ENCODE results near the gene TSPAN18.

Gene TSPAN18

DNA sequence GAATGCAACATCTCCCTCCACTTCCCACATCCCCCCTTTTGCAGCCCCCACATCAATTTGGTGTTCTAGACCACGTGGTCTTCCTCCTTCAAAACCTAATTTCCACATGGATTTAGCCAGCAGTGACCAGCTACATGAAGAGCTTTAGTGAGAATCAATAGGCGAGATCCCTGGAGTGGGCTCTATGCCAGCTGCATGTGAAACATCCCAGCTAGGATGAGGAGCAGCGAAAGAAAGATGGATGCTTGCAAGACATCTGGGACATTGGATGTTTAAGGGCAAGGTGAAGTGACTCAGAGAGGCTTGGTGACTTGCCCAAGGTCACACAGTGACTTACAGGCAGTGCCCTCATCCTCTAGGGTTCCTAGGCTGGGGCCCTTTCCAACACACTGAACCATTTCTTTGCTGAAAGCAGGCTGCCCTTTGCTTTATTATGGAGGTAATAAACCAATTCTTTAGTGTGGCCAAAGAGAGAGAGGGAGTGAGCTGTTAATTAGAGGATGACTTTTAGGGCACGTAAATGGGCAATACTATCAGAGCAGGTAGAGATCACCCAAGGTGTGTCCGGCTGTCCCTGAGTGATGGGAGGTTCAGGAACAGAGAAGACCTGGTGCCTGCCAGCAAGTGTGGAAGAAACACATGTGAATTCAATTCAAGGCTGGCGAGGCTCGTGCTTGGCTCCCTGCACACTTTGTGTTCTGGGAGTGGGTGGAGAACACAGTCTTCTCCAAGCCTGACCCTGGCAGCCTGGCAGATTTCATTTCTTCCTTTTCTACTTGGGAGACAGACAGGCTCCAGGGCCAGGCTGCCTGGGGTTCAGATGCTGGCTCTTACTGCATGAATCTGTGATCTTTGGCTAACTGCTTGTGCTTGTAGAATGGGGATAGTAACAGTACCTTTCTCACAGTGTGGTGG, 24.0 kb downstream of the TSPAN18 start:
- no peak for DNase-seq (ENCODE audit: low read depth)
- no peak overlapping the region for H3K4me3 ChIP-seq (ENCODE audit: low read length)
- TF ChIP-seq, protein P1, sequence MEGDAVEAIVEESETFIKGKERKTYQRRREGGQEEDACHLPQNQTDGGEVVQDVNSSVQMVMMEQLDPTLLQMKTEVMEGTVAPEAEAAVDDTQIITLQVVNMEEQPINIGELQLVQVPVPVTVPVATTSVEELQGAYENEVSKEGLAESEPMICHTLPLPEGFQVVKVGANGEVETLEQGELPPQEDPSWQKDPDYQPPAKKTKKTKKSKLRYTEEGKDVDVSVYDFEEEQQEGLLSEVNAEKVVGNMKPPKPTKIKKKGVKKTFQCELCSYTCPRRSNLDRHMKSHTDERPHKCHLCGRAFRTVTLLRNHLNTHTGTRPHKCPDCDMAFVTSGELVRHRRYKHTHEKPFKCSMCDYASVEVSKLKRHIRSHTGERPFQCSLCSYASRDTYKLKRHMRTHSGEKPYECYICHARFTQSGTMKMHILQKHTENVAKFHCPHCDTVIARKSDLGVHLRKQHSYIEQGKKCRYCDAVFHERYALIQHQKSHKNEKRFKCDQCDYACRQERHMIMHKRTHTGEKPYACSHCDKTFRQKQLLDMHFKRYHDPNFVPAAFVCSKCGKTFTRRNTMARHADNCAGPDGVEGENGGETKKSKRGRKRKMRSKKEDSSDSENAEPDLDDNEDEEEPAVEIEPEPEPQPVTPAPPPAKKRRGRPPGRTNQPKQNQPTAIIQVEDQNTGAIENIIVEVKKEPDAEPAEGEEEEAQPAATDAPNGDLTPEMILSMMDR (conservative IDR thresholded peaks at IDR 0.05; ENCODE audit: low read length): no peak

DNA sequence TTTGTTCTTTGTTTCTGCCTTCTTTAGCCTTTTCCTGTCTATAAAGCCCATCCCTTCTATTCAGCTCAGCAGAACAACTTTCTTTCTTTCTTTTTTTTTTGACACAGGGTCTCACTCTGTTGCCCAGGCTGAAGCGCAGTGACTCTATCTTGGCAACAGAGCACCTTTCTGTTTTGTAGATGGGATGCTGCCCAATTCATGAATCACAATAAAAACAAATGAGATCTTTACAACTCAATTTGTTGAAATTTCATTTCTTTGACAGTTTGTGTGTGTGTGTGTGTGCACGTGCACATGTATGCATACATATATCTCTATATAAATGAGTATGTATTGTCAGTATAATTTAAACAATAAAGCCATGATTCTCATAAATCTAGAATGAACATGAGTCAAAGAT, 25.5 kb downstream of the TSPAN18 start:
- no peak overlapping the region for H3K4me3 ChIP-seq (ENCODE audit: low read length)
- TF ChIP-seq, protein P1 (conservative IDR thresholded peaks at IDR 0.05; ENCODE audit: low read length): no peak
- DNase-seq (ENCODE audit: low read depth): no peak

DNA sequence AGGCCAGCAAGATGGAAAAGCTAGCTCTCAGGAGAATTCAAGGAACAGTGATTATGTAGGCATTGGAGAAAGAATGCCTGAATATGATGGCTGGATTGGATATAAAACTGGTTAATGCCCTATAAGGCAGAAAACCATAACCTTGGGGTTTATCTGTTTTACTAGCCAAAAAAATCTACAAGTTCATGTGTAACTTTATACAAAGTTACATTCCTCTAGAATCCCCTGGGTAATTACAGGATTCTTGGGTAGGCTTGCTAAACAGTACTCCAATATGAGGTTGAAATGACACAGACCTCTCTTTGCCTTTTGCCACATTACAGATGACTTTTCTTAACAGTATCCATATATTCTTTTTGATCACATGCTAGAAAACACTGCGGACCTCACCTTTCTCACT, 26.0 kb downstream of the TSPAN18 start:
- DNase-seq (ENCODE audit: low read depth): peak; percentile 64
- TF ChIP-seq, protein P1 (conservative IDR thresholded peaks at IDR 0.05; ENCODE audit: low read length): no peak
- H3K4me3 ChIP-seq (ENCODE audit: low read length): no peak overlapping the region

DNA sequence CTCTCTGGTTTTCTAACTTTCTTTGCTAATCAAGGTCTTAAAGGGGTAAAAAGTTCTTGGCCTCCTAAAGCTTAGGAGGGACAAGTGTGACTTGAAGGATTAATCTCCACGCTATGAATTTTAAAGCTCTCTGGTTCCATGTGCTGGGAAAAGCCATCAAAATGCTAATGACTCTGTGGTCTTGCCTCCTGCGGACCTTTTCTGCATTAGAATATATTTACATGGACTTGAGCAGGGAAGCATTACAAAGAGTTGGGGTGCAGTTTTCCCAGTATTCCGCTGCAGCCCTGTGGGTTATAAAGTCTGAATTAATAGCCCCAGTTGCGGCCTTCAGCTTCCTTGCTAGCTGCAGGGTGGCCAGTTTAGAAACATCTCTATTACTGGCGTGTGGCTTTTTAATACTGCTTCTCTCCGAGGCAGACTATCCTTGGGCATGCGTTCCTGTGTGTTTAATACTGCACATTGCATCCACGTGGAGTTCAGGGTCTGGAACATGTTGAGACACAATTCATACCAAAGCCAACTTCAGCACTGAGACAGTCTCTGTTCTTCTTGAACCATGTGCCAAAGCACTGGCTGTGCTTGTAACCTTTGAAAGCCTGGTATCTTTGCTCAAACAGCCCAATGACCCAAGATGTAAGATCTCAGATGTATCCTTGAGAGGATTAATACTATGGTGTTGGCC, 27.3 kb downstream of the TSPAN18 start:
- no peak overlapping the region for H3K4me3 ChIP-seq (ENCODE audit: low read length)
- DNase-seq (ENCODE audit: low read depth): peak; percentile 86
- TF ChIP-seq, protein P1 (conservative IDR thresholded peaks at IDR 0.05; ENCODE audit: low read length): no peak

DNA sequence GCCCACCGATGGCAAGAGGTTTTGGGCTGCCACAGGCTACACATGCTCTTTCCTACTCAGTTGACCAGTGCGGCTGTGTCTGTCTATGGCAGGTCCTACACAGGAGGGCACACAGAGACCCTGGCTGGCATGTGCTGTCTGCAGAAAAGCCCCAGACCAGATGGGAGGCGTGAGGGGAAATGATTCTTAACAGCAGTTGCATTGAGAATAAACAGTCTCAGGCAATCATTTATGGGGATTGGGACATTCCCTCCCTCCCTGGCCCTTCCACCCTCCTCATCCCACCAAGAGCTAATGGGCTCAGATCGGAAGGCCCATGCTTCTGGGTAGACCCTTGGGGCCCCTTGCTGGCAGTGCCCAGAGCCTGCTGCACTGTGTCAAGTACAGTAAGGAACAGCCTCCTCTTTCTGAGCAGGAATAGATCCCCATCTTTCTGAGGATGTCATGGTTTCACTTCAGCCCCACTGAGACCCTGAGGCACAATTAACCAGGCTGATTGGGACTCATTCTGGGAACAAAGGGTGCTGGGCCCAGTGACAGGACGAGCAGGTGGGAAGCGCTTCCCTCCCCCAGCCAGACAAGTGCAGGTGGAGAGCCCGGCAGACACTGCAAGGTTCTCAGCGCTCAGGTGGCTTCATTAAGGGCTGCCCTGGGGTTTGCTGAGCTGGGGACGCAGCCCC, 28.3 kb downstream of the TSPAN18 start:
- TF ChIP-seq, protein P1 (conservative IDR thresholded peaks at IDR 0.05; ENCODE audit: low read length): no peak
- DNase-seq (ENCODE audit: low read depth): no peak
- no peak overlapping the region for H3K4me3 ChIP-seq (ENCODE audit: low read length)

DNA sequence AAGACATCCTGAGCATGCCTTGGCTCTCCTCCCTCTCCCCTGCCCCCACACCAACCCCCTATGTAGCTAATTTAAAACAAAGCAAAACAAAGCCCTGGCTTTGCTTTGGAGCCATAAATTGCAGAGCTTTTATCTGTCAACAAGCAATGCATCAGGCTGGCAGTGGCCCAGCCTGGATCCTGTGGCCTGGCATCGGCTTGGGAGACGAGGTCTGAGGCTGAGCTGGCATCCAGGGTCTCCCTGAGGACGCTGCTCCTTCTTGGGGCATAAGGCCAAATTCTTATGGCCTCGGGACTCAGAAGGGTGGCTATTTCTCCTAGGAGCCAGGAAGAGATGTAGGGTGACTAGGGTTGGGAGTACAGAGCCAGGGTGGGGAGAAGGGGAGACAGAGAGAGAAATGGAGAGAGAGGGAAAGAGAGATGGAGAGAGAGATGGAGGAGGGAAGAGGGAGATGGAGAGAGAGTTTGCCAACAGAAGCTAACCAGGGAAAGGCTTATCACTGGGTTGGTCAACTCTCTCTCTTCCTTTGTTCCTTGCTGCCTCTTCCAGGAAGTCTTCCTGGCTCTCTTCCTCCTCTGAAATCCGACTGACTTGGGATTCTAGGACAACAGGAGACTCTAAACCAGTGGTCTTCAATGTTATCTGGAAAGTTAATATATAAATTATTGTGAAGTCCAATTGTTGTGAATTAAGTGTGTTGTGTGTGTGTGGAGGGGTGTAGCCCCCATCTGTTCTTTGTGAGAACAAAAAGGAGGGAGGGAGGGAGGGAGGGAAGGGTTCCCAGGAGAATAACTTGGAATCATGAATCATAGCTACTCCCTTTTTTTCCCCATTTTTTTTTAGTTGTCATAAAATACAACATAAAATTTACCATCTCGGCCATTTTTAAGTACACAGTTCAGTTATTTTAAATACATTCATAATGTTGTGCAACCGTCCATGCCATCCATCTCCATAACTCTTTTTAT, 29.1 kb downstream of the TSPAN18 start:
- DNase-seq (ENCODE audit: low read depth): peak; percentile 91
- H3K4me3 ChIP-seq (ENCODE audit: low read length): no peak overlapping the region
- TF ChIP-seq, protein P1 (conservative IDR thresholded peaks at IDR 0.05; ENCODE audit: low read length): no peak

Data from AG10803 (cell line).